Nephron progenitor cell (in vitro differentiated cells): ENCODE data around the gene MPC1.

Experiments used
- DNase-seq: peaks from one replicate; pipeline ENCODE4 v3.0.0; 2021
- H3K27ac Mint-ChIP-seq: 2 replicates; pipeline ENCODE4 v1.8.0; 2021; ENCODE audit warnings: mild to moderate bottlenecking, moderate library complexity, mixed read lengths
- H3K27me3 Mint-ChIP-seq: 2 replicates; pipeline ENCODE4 v1.8.0; 2021; ENCODE audit warnings: mild to moderate bottlenecking, low read depth, mixed read lengths; ENCODE audit not compliant: poor library complexity
- H3K36me3 Mint-ChIP-seq: 2 replicates; pipeline ENCODE4 v1.8.0; 2021; ENCODE audit warnings: low read depth, mixed read lengths
- H3K4me1 Mint-ChIP-seq: 2 replicates; pipeline ENCODE4 v1.8.0; 2021; ENCODE audit warnings: mixed read lengths
- H3K4me3 Mint-ChIP-seq: 2 replicates; pipeline ENCODE4 v1.8.0; 2021; ENCODE audit warnings: mild to moderate bottlenecking, moderate library complexity, mixed read lengths
- H3K9me3 Mint-ChIP-seq: 2 replicates; pipeline ENCODE4 v1.8.0; 2021; ENCODE audit warnings: mild to moderate bottlenecking, moderate library complexity, mixed read lengths
- TF ChIP-seq, protein P1 (sequence below): fragments of 200-600 bp; sonication (generic); IDR thresholded peaks from 2 replicates; pipeline ENCODE4 v1.5.0; 2021; ENCODE audit warnings: antibody characterized with exemption

MPC1 gene

GRCh38 chr6:166343150-166343487, 39.6 kb downstream of the MPC1 start:
- Mint-ChIP-seq H3K36me3 (peaks cover 4% of the 10 kb centered on the region), H3K4me1 (peaks cover 17% of the 10 kb centered on the region), H3K4me3 (peak overlapping the region; percentile 92), H3K27me3 (peaks cover 17% of the 10 kb centered on the region), H3K27ac (no peak overlapping the region), H3K9me3 (peaks cover 4% of the 10 kb centered on the region)
- DNase-seq = no peak
- TF ChIP-seq, protein P1, sequence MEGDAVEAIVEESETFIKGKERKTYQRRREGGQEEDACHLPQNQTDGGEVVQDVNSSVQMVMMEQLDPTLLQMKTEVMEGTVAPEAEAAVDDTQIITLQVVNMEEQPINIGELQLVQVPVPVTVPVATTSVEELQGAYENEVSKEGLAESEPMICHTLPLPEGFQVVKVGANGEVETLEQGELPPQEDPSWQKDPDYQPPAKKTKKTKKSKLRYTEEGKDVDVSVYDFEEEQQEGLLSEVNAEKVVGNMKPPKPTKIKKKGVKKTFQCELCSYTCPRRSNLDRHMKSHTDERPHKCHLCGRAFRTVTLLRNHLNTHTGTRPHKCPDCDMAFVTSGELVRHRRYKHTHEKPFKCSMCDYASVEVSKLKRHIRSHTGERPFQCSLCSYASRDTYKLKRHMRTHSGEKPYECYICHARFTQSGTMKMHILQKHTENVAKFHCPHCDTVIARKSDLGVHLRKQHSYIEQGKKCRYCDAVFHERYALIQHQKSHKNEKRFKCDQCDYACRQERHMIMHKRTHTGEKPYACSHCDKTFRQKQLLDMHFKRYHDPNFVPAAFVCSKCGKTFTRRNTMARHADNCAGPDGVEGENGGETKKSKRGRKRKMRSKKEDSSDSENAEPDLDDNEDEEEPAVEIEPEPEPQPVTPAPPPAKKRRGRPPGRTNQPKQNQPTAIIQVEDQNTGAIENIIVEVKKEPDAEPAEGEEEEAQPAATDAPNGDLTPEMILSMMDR = no peak

- Mint-ChIP-seq H3K9me3 (no peaks in the 10 kb centered on the region), H3K36me3 (peaks cover 6% of the 10 kb centered on the region), H3K27ac (peak within 1 kb of the TSS; percentile 36), H3K4me1 (peaks cover 17% of the 10 kb centered on the region), H3K27me3 (peaks cover 17% of the 10 kb centered on the region), H3K4me3 (peak within 1 kb of the TSS; percentile 92)
- TF ChIP-seq, protein P1 = no peak
- DNase-seq = peak; percentile 87
These were observed 40.2 kb downstream of the MPC1 start, which contains the start of gene SFT2D1 for GRCh38 chr6:166342349-166343149. Gene SFT2D1, minus strand, starts transcription at chr6:166342545. Its CDS starts 64 bp downstream, at chr6:166342481.

GRCh38 chr6:166341977-166342348, 40.8 kb downstream of the MPC1 start:
- TF ChIP-seq, protein P1 = no peak
- Mint-ChIP-seq H3K27ac (peak overlapping the region; percentile 36), H3K9me3 (no peaks in the 10 kb centered on the region), H3K4me3 (peak overlapping the region; percentile 92), H3K36me3 (peaks cover 10% of the 10 kb centered on the region), H3K4me1 (peaks cover 17% of the 10 kb centered on the region), H3K27me3 (peaks cover 13% of the 10 kb centered on the region)
- no peak for DNase-seq

DNA sequence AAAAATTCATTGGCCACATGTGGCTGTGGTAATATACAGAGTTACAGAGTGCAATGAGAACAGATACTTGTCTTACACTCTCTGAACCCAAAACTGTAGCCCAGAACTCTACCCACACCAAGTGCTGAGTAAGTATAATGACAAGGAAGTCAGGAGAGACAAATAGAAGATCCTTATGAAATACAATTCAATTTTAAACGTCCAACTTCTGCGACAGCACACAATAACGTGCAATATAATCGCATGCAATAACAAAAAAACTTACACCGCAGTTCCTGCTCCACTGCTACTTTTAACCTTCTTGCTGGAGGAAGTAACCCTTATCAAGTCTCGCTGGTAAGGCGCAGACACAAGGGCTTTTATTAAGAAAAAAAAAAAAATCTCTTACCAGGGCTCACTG, 41.3 kb downstream of the MPC1 start:
- TF ChIP-seq, protein P1 = no peak
- Mint-ChIP-seq H3K4me1 (peaks cover 17% of the 10 kb centered on the region), H3K27ac (peak overlapping the region; percentile 36), H3K4me3 (peak overlapping the region; percentile 92), H3K36me3 (peaks cover 10% of the 10 kb centered on the region), H3K27me3 (peaks cover 8% of the 10 kb centered on the region), H3K9me3 (no peaks in the 10 kb centered on the region)
- no peak for DNase-seq

GRCh38 chr6:166338854-166339253, 43.9 kb downstream of the MPC1 start:
- H3K9me3 Mint-ChIP-seq = no peaks in the 10 kb centered on the region

More at GRCh38 chr6:166338854-166339253, 43.9 kb downstream of the MPC1 start:
- no peak overlapping the region for H3K4me3 Mint-ChIP-seq
- TF ChIP-seq, protein P1 = no peak
- DNase-seq = no peak
- H3K36me3 Mint-ChIP-seq = peaks cover 31% of the 10 kb centered on the region
- peaks cover 19% of the 10 kb centered on the region for H3K4me1 Mint-ChIP-seq
- no peaks in the 10 kb centered on the region for H3K27me3 Mint-ChIP-seq
- H3K27ac Mint-ChIP-seq = no peak overlapping the region
